T-helper 2 cell (primary cell): ENCODE data around the gene PRDX5.
"Not testable (repeated sequence)": the region's sequence is repeated elsewhere in the genome, so short reads cannot be mapped to it uniquely, and the experiment has no call there.

Experiments used
- DNase-seq, 5 experiments: peaks; one replicate each; pipeline versions ENCODE4 v3.0.0 to v3.0.0-alpha.2; 2012 to 2022

PRDX5 gene

GRCh38 chr11:64306563-64306875 is 11.4 kb upstream of the PRDX5 start:
- DNase-seq: no peak

GRCh38 chr11:64306876-64307622 is 10.9 kb upstream of the PRDX5 start:
- no peak for DNase-seq

- DNase-seq: not testable (repeated sequence)
Measured at GRCh38 chr11:64307795-64308194, 10.1 kb upstream of the PRDX5 start.

DNA sequence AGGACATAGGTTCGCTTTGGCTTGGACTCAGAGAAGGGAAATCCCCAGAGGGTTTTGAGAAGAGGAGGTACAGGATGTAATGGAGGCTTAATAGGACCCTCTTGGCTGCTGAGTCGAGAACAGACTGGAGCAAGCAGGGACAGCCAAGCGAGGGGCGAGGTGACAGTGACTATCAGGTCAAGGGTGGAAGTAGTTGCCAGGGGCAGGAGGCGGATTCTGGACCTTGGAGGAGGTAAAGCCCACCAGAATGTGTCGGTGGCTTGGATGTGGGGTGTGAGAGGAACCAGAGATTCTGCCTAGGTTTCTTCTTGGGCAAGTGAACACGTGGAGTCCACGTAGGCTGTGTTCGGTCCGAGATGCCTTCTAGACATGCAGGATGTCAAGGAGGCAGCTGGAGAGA is 5.0 kb upstream of the PRDX5 start:
- DNase-seq: no peak

DNA sequence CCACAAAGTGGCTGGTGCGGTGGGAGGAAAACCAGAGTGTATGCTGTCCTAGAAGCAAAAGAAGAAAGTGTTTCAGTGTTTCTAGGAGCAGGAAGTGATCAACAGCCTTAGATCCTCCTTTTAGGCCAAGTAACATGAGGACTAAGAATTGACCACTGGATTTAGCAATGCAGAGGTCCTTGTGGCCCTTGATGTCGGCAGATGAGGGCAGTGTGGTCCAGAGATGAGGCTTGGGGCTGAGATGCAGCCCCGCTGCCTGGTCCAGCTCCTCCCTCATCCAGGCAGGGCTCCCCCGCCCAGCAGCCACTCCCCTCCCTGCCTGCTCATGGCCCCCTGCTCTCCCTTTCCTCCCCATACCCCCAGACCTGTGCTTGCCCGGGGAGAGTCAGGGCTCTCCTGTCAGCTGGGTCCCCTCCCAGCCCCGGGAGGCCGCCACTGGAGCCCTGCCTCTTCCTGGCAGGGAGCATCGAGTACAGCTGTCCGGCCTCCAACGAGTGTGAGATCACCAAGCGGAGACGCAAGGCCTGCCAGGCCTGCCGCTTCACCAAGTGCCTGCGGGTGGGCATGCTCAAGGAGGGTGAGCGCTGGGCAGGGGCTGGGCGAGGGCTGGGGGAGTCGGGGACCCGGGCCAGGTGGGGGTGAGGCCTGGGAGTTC is 4.3 kb upstream of the PRDX5 start:
- DNase-seq: no peak

GRCh38 chr11:64314146-64314804 is 3.6 kb upstream of the PRDX5 start:
- DNase-seq: no peak

DNA sequence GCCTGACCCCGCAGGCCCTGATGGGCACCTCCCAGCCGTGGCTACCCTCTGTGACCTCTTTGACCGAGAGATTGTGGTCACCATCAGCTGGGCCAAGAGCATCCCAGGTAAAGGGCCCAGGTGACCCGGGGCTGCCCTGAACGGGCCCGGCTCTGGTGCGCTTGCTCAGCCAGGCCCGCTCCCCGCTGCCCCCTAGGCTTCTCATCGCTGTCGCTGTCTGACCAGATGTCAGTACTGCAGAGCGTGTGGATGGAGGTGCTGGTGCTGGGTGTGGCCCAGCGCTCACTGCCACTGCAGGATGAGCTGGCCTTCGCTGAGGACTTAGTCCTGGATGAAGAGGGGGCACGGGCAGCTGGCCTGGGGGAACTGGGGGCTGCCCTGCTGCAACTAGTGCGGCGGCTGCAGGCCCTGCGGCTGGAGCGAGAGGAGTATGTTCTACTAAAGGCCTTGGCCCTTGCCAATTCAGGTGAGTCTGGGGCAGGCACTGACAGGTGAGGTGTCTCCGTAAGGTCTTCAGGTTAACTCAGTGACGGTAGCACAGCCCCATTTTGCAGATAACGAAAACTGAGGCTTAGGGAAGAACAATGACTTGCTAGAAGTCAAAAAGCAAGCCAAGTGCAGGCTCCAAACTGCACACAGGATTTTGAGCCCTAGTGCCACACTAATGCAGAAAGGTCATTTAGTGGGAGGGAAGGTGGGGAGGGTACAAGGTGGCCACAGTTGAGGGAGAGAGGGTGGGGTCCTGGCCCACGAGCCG is 2.9 kb upstream of the PRDX5 start:
- no peak for DNase-seq

DNA sequence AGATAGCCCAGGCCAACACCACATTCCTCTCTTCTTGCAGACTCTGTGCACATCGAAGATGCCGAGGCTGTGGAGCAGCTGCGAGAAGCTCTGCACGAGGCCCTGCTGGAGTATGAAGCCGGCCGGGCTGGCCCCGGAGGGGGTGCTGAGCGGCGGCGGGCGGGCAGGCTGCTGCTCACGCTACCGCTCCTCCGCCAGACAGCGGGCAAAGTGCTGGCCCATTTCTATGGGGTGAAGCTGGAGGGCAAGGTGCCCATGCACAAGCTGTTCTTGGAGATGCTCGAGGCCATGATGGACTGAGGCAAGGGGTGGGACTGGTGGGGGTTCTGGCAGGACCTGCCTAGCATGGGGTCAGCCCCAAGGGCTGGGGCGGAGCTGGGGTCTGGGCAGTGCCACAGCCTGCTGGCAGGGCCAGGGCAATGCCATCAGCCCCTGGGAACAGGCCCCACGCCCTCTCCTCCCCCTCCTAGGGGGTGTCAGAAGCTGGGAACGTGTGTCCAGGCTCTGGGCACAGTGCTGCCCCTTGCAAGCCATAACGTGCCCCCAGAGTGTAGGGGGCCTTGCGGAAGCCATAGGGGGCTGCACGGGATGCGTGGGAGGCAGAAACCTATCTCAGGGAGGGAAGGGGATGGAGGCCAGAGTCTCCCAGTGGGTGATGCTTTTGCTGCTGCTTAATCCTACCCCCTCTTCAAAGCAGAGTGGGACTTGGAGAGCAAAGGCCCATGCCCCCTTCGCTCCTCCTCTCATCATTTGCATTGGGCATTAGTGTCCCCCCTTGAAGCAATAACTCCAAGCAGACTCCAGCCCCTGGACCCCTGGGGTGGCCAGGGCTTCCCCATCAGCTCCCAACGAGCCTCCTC is 2.0 kb upstream of the PRDX5 start:
- not testable (repeated sequence) for DNase-seq

- peak in 3 of 5 experiments; percentile 38 to 76 (median 48) for DNase-seq
Measured at GRCh38 chr11:64316672-64317324, 1.1 kb upstream of the PRDX5 start.

GRCh38 chr11:64317325-64317960 is 478 bp upstream of the PRDX5 start, which contains the start of gene TRMT112:
Gene TRMT112 (minus strand): TSS chr11:64317559. CDS start chr11:64317526, 33 bp downstream.
- peak; percentile 85 to 99 (median 96) for DNase-seq

- DNase-seq: no peak
Measured at GRCh38 chr11:64318766-64319761, 1.1 kb downstream of the PRDX5 start.

DNA sequence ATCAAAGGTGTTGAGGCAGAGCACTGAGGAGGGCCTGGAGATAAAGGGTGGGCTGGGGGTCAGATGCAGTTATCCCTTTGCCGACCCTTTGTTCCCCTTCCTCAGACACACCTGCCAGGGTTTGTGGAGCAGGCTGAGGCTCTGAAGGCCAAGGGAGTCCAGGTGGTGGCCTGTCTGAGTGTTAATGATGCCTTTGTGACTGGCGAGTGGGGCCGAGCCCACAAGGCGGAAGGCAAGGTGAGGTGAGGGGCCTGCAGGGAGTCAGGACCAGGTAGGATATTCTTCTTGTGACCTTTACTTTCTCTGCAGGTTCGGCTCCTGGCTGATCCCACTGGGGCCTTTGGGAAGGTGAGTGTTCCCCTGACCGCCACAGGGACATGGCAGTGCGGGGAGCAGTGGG is 2.6 kb downstream of the PRDX5 start:
- no peak for DNase-seq

DNA sequence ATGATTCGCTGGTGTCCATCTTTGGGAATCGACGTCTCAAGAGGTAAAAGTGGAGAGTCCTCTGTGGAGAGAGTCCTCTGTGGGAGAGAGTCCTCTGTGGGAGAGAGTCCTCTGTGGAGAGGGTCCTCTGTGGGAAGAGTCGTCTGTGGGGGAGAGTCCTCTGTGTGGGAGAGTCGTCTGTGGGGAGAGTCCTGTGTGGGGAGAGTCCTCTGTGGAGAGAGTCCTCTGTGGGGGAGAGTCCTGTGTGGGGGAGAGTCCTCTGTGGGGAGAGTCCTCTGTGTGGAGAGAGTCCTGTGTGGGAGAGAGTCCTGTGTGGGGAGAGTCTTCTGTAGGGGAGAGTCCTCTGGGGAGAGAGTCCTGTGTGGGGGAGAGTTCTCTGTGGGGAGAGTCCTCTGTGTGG is 3.1 kb downstream of the PRDX5 start:
- DNase-seq: no peak

DNA sequence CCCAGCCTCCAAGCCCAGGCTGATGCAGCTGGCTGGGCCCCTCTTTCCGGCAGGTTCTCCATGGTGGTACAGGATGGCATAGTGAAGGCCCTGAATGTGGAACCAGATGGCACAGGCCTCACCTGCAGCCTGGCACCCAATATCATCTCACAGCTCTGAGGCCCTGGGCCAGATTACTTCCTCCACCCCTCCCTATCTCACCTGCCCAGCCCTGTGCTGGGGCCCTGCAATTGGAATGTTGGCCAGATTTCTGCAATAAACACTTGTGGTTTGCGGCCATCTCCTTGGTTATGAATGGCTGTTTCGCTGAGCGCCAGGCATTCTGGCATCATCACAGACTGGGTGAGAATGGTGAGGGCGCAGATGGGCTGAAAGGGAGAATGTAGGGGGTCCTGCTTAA is 3.6 kb downstream of the PRDX5 start:
- no peak for DNase-seq

DNA sequence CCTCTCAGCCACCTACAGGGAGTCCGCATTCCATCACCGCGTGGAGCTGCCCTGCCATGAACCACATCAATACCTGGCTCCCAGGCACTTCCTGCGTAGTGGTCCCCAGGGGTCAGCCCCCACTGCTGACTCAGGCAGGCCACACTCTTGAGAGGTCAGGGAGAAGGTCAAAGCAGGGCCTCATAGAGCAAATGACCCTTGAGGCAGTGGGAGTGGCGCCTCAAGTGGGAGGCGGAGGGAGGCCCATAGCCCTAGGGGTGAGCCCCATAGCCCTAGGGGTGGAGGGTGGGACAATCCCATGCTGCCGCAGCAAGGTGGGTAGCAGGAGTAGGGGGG is 5.0 kb downstream of the PRDX5 start:
- DNase-seq: no peak

- DNase-seq: no peak
Measured at GRCh38 chr11:64323373-64323772, 5.5 kb downstream of the PRDX5 start.

- not testable (repeated sequence) for DNase-seq
Measured at GRCh38 chr11:64323984-64324383, 6.1 kb downstream of the PRDX5 start.

DNA sequence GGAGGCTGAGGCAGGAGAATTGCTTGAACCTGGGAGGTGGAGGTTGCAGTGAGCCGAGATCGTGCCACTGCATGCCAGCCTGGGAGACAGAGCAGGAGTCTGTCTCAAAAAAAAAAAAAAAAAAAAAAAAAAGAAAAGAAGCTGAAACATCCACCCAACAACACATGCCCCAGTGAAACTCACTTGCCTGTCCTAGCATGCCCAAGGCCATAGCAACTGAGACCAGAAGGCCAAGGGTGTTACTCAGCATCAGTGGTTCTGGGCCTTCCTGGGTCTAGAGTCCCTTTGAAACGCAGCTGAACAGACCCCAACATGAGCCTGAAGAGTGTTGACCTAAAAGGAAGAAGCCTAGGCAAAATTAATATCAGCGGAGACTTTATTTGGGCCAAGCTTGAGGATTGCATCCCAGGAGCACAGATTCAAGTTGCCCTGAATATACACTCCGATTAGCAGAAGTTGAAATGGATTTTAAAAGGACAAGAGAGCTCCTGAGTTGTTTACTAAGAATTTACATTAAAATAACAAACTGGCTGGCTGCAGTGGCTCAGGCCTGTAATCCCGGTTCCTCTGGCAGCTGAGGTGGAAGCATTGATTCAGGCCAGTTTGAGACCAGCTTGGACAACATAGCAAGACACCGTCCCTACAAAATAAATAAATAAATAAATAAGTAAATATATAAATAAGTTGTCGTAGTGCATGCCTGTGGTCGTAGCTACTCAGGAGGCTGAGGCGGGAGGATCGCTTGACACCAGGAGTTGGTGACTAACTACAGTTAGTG is 7.0 kb downstream of the PRDX5 start:
- DNase-seq: no peak

GRCh38 chr11:64327375-64327774 is 9.5 kb downstream of the PRDX5 start:
- DNase-seq: no peak
